ENCODE results near the gene EPC1.
A peak's percentile ranks its signal among the peaks of the same experiment; 100 is the strongest.
"Not testable (repeated sequence)": the region's sequence is repeated elsewhere in the genome, so short reads cannot be mapped to it uniquely, and the experiment has no call there.

EPC1 gene

GRCh38 chr10:32271617-32272016 is 75.3 kb downstream of the EPC1 start:
- FAIRE-seq, result no peak

DNA sequence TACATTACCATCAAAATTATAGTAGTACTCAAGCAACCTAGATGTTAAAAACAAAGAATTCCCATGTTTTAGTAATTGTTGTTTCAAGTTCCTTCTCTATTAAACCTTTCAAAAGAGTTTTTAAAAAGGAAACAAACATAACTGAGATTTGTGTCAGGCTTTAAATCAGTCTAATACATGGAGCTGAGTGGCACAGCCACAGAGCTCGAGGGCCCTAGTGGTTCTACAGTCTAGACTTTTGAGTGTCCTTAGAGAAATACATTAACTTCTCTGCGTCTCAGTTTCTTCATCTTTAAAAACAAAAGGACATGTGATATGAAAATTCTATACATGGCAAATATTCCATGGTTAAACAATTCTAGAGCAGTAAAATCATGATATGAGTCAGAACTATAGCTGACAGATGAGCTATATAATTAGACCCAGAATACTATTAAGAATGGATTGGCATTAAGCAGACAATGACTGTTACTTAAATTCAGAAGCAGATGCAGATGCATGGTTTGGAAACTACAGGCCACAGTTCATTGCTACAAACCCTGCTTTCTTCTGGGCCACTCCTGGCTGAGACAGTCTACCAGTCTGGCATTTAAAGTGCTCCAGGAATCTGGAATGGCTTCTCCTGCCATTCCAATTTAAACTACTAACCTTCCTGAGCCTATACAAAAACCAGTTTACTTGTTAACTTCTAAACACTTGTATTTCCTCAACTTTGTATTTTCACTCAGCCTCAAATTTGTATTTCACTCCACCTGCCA is 77.4 kb downstream of the EPC1 start:
- no peak for FAIRE-seq

DNA sequence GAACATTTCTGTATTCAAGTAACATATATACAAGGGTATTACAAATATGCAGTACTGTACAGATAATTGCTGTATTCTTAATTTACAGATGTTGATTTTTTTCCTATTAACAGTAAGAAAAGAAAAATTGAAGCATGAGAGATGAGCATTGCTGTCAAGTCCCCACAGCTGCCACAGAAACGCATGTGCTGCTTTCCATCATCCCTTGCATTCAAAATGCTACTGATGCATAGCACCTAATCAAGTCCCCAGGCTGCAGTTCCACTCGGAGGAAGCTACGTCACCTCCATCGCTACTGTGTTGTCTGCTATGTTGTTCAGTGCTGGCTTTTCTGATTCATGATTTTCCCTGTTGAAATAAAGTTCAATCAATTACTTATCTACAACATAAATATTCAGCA is 78.2 kb downstream of the EPC1 start:
- no peak for FAIRE-seq

- no peak for FAIRE-seq
Observed at GRCh38 chr10:32266979-32267378, 80.0 kb downstream of the EPC1 start.

GRCh38 chr10:32266566-32266965 is 80.4 kb downstream of the EPC1 start:
- no peak for FAIRE-seq

GRCh38 chr10:32265756-32266155 is 81.2 kb downstream of the EPC1 start:
- no peak for FAIRE-seq

DNA sequence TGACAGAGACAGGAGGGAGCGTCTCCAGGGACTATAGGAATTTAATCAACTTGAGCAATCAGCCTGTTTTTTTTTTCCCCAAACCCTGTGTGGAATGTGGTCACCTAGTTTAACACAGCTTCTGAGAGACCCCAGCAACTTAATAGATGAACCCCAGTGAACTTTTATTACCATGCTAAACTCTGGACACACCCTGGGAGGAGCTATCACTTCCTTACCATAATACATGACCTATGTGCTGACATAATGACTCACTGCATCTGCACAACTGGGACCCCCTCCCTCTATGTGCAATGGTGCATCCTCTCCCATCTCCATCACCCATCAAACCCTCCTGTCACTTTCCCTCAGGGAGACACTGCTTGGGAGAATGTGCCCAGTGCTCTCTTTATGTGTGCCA is 83.7 kb downstream of the EPC1 start:
- no peak for FAIRE-seq

- no peak for FAIRE-seq
Observed at GRCh38 chr10:32259551-32259950, 87.4 kb downstream of the EPC1 start.

DNA sequence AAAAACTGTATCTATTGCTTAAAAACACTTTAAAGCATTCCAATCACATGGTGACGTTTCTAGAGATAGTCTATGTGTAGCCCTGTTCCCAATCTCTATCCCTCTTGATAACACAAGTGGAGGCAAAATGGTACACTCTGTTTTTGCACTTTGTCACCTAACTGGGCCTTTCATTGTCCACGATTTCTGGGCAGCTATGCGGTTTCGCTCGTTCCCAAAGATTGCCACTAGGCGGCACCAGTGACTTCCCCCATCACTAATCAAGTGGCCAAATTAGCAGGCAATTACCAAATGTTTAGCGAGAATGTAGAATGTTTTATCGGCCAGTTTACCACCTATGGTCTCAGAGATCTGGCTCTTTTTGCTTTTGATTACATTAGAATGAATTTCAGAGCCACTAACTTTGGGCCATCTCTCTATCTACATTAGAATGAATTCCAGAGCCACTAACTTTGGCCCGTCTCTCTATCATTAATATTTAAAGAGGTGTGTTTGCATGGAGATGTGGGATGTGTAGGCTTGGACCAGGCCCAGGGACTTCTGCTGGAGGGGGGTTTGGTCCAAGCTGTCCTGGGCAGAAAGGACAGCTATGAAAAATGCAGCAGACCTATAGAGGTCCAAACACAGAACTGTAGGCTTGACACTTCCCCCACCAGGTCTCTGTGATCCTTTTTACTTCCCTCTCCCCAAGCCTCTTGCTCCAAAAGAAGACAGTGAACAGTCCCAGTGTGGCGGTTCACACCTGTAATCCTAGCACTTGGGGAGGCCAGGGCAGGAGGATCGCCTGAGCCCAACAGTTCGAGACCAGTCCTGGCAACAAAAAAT is 90.1 kb downstream of the EPC1 start:
- FAIRE-seq, result peak; percentile 6

DNA sequence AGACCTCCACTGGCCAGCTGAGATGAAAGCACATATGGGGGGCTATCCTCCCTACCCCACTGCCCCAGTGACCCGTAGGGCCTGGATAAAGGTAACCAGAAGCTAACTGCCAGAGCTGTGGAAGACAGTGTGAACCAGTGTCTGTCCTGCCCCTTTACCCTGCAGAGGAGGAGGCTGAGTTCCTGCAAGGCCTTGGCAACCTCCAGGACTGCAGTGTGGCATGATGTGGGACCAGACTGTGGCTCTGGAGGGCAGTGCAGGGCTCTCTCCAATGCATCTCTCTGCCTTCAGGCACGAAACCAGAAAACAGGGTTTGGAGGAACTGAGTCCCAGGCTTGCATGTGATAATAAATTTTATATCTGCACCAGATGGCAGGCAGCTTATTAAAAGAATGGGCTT is 93.1 kb downstream of the EPC1 start:
- no peak for FAIRE-seq

GRCh38 chr10:32253276-32253675 is 93.7 kb downstream of the EPC1 start:
- no peak for FAIRE-seq

DNA sequence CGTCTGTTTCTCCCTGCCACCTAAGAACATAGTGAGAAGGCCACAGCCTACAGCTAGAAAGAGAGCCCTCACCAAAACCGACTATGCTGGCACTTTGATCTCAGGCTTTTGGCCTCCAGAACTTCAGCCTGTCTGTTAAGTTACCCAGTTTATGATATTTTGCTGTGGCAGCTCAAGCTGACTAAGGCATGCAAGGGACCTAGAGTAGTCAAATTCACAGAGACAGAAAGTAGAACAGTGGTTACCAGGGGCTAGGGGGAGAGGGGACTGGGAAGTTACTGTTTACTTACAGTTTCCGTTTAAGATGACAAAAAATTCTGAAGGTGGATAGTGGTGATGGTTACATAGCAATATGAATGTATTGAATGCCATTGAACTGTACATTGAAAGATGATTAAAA is 96.5 kb downstream of the EPC1 start:
- FAIRE-seq, result not testable (repeated sequence)

- no peak for FAIRE-seq
Observed at GRCh38 chr10:32246685-32247084, 100.3 kb downstream of the EPC1 start.

DNA sequence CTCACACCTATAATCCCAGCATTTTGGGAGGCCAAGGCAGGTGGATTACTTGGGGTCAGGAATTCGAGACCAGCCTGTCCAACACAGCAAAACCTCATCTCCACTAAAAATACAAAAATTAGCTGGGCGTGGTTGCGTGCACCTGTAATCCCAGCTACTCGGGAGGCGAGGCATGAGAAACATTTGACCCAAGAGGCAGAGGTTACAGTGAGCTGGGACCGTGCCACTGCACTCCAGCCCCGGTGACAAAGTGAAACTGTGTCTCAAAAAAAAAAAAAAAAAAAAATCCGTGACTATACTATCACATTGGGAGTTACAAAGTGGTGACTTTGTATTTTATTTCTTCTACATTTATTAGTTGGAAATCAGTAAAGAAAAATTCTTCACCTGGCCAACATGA is 101.2 kb downstream of the EPC1 start:
- no peak for FAIRE-seq

- FAIRE-seq, result no peak
Observed at GRCh38 chr10:32244421-32245207, 102.3 kb downstream of the EPC1 start.

DNA sequence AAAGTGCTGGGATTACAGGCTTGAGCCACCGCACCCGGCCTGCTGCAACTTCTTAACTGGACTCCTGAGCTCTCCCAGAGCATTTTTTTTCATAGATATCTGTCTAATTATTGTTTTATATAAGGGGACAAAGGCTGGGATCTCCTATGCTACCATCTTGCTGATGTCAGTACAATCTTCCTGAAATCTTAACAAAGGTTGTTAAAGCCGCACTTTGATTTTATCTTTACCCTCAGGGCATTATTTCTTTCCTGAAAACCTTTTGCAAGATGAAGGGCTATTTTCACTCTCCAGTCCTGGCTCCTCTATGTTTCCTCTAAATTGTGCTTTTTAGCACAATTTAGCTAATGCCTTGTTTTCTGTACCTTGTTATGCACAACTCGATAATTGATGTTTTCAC is 102.9 kb downstream of the EPC1 start:
- FAIRE-seq, result no peak

GRCh38 chr10:32241946-32242345 is 105.0 kb downstream of the EPC1 start:
- FAIRE-seq, result no peak

- FAIRE-seq, result no peak
Observed at GRCh38 chr10:32240471-32240870, 106.5 kb downstream of the EPC1 start.

GRCh38 chr10:32239769-32240168 is 107.2 kb downstream of the EPC1 start:
- no peak for FAIRE-seq

DNA sequence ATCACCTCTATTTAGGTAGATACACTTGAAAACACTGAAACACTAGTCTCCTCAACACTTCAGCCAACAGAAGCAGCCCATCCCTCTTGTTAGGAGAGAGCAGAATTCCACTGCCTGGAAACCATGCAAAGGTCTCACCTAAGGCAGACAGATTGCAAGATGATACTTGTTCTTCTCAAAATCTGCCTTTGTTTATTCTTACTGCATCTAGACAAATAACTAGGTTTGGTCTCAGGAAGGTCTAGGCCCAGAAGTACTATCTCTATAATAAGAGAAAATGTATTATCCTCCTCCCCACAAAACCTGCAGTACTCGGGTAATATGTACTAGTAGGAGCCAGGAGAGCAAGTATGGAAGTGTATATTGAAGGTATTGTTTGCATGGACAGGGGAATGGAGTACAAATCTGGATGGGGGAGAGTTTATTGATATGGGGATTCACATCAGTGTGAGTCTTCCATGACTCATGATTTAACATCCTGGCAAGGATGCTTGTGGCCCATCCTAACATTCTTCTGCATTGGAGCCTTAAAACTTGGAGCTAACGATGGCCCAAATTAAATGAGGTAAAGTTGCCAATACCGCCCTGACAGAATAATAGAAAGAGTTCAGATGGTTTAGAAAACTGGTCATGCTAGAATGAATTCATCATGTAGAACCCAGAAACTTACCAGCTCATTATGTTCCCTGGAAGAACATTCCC is 109.2 kb downstream of the EPC1 start:
- no peak for FAIRE-seq

DNA sequence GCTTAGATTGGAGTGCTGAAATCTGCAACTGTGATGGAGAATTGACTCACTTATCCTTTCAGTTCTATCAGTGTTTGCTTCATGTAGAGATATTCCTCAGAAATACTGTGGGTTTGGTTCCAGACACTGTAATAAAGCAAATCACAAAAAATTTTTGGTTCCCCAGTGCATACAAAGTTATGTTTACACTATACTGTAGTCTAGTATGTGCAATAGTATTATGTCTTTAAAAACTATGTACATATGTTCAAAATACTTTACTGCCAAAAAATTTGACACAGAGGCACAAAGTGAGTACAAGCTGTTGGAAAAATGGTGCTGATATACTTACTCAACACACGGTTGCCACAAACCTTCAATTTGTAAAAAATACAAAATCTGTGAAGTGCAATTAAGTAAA is 112.5 kb downstream of the EPC1 start:
- FAIRE-seq, result no peak

- not testable (repeated sequence) for FAIRE-seq
Observed at GRCh38 chr10:32233375-32233774, 113.6 kb downstream of the EPC1 start.

DNA sequence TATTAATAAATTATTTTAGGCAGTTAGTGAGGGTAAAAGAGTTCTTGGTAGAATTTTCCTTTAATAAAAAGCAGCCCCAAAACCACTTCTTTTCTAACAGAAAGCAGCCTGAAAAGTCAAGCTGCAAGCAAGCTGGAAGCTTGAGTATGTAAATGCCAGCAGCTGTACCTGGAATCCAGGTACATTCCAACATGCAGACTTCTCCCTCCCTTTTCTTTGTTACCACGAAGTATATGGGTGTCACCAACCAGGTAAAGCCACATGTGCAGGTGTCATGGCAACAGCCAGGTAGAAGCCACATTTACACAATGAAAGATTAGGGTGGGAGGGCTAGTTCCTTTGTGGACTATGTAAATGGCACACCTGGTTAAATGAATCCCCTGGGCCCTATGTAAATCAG is 114.6 kb downstream of the EPC1 start:
- no peak for FAIRE-seq

Measured in A204.1 (cell line).